Measurements from ENCODE around the gene EPN2.

Gene EPN2

DNA sequence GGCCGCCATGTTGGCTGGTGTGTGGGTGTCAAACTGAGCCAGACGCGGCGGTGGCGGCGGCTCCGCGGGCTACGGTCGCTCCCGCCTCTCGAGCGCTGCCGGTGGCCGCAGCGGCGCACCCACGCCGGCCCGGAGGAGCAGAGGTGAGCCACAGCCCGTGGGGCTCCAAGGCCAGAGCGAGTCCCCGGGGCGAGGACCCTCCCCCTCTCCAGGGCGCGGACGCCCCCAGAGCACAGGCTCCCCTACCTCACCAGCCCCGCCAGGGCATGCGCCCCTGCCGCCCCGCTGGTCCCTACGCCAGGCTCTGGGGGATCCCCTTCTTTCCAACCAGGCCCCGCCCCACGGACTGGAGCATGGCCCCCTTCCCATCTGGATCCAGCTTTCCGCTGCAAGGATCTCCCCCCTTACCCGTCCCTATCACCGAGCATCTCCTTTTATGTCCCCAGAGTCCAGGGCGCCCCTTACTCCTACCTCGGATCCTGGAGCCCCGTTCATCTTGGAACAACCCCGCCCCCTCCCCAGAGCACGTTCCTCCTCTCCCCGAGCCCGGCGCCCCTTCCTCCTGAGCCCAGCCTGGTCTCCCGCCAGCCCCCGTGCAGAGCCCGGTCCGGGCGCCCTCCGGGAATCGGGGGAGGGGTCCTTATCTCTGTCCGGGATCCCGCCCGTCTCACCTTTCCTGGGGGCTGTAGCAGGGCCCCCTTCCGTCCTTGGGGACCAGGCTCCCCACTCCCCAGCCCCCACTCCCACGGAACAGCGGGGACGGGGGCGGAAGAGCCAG is 412 bp downstream of the EPN2 start:
- peak; percentile 68 for DNase-seq (ENCODE audit: insufficient read length, low spot score)
- peak; percentile 95 for FAIRE-seq
- no peak for TF ChIP-seq SPI1 (IDR thresholded peaks at IDR 0.05; ENCODE audit: low read depth, low read length)
- TF ChIP-seq POU2F2 (IDR thresholded peaks at IDR 0.05; ENCODE audit: low read depth, low read length), result no peak
- TF ChIP-seq POLR2A (IDR thresholded peaks at IDR 0.05; ENCODE audit: low read depth, low read length), result no peak
- TF ChIP-seq POLR2AphosphoS5 (IDR thresholded peaks at IDR 0.05; ENCODE audit: low read depth, low read length), result no peak
- TF ChIP-seq TAF1 (IDR thresholded peaks at IDR 0.05; ENCODE audit: low read depth, low read length), result no peak
- TF ChIP-seq PAX5 (IDR thresholded peaks at IDR 0.05; ENCODE audit: insufficient read depth, low read length, severe bottlenecking), result no peak

- DNase-seq (ENCODE audit: insufficient read length, low spot score) (no peak), FAIRE-seq (no peak)
- TF ChIP-seq PAX5 (IDR thresholded peaks at IDR 0.05; ENCODE audit: insufficient read depth, low read length, severe bottlenecking) (no peak), SPI1 (IDR thresholded peaks at IDR 0.05; ENCODE audit: low read depth, low read length) (peak; percentile 14; the same call in 1 of the 2 replicates)
These were observed 970 bp downstream of the EPN2 start for GRCh38 chr17:19238167-19238505.

DNA sequence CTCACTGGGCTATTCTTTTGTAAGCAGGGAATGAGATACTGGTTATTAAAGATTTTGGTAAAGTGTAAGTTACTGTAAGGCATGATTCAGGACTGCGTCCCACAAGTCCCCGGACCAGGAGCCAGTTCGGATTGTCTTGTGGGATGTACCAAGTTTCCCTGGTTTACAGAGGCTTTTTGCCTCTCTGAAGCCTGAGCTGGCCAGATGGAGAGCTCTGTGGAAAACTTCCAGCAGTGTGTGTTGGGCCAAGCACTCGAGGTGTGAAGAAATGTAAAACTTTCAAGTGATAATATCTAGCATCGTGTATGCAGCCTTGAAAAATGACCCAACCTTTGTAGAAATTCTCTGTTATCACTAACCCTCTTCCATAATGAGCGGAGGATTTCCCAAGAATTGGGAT is 2.4 kb downstream of the EPN2 start:
- TF ChIP-seq TAF1 (IDR thresholded peaks at IDR 0.05; ENCODE audit: low read depth, low read length), result no peak
- no peak for TF ChIP-seq PAX5 (IDR thresholded peaks at IDR 0.05; ENCODE audit: insufficient read depth, low read length, severe bottlenecking)
- no peak for TF ChIP-seq POLR2AphosphoS5 (IDR thresholded peaks at IDR 0.05; ENCODE audit: low read depth, low read length)
- no peak for TF ChIP-seq POLR2A (IDR thresholded peaks at IDR 0.05; ENCODE audit: low read depth, low read length)
- FAIRE-seq (no peak), DNase-seq (ENCODE audit: insufficient read length, low spot score) (no peak)

GRCh38 chr17:19242323-19242722 is 5.2 kb downstream of the EPN2 start:
- DNase-seq (ENCODE audit: insufficient read length, low spot score) (no peak), FAIRE-seq (no peak)
- TF ChIP-seq PAX5 (IDR thresholded peaks at IDR 0.05; ENCODE audit: insufficient read depth, low read length, severe bottlenecking) (no peak), POLR2AphosphoS5 (IDR thresholded peaks at IDR 0.05; ENCODE audit: low read depth, low read length) (no peak), TAF1 (IDR thresholded peaks at IDR 0.05; ENCODE audit: low read depth, low read length) (no peak)

DNA sequence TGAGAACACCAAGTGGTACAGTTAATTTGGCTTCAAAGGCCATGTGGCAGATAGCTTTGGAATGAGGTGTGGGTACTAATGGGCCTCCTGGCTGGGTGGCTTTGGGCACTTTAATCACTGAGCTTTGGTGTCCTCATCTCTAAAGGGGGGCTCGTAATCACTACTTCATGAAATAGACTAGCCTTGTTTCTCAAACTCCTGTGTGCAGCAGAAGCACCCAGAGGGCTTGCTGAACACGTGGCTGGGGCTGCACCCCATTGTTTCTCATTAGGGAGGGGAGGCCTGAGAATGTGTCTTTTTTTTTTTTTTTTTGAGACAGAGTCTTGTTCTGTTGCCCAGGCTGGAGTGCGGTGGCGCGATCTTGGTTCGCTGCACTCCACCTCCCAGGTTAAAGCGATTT is 5.8 kb downstream of the EPN2 start:
- DNase-seq (ENCODE audit: insufficient read length, low spot score), result no peak
- no peak for TF ChIP-seq POLR2A (IDR thresholded peaks at IDR 0.05; ENCODE audit: low read depth, low read length)
- no peak for TF ChIP-seq PAX5 (IDR thresholded peaks at IDR 0.05; ENCODE audit: insufficient read depth, low read length, severe bottlenecking)
- TF ChIP-seq POLR2AphosphoS5 (IDR thresholded peaks at IDR 0.05; ENCODE audit: low read depth, low read length), result no peak
- no peak for TF ChIP-seq TAF1 (IDR thresholded peaks at IDR 0.05; ENCODE audit: low read depth, low read length)
- TF ChIP-seq POU2F2 (IDR thresholded peaks at IDR 0.05; ENCODE audit: low read depth, low read length), result no peak
- no peak for TF ChIP-seq SPI1 (IDR thresholded peaks at IDR 0.05; ENCODE audit: low read depth, low read length)
- FAIRE-seq, result no peak

DNA sequence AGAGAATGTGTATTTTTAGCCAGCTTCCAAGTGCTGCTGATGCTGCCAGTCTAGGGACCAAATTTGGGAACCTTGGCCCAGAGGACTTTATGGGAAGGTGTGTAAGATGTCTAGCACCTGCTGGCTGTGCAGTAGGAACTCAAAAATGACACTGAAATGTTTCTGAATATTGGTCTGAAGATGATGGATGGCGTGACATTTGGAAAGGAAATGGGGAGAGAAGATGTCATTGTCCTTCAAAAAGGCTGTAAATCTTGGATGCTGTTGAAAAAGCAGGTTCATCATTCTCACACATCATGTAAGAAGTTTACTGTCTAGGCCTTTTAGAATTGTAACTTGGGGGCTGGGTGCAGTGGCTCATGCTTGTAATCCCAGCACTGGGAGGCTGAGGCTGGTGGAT is 6.7 kb downstream of the EPN2 start:
- no peak for DNase-seq (ENCODE audit: insufficient read length, low spot score)
- TF ChIP-seq POLR2AphosphoS5 (IDR thresholded peaks at IDR 0.05; ENCODE audit: low read depth, low read length) (no peak), POLR2A (IDR thresholded peaks at IDR 0.05; ENCODE audit: low read depth, low read length) (no peak), SPI1 (IDR thresholded peaks at IDR 0.05; ENCODE audit: low read depth, low read length) (no peak), PAX5 (IDR thresholded peaks at IDR 0.05; ENCODE audit: insufficient read depth, low read length, severe bottlenecking) (no peak), POU2F2 (IDR thresholded peaks at IDR 0.05; ENCODE audit: low read depth, low read length) (no peak), TAF1 (IDR thresholded peaks at IDR 0.05; ENCODE audit: low read depth, low read length) (no peak)
- FAIRE-seq, result no peak

- no peak for FAIRE-seq
- no peak for TF ChIP-seq SPI1 (IDR thresholded peaks at IDR 0.05; ENCODE audit: low read depth, low read length)
- DNase-seq (ENCODE audit: insufficient read length, low spot score), result no peak
These were observed 7.2 kb downstream of the EPN2 start for GRCh38 chr17:19244357-19244756.

DNA sequence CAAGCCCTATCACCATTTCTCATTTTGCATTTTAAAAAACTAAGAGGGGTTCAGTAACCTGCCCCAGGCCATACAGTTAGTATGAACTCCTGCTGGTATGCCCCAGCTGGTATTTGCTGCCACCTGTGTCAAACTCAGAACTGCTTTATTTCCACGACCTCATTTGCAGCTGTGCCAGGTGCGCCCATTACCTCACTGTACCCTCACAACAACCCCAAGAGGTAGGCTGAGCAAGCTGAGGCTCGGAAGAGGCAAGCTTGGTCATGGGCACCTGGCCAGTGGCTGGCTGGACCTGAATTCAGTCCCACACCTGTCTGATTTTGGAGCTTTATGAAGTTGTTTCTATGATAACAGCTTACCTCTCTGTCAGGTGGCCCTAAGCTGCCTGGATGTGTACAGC is 7.6 kb downstream of the EPN2 start:
- TF ChIP-seq SPI1 (IDR thresholded peaks at IDR 0.05; ENCODE audit: low read depth, low read length) (no peak), POU2F2 (IDR thresholded peaks at IDR 0.05; ENCODE audit: low read depth, low read length) (no peak), POLR2A (IDR thresholded peaks at IDR 0.05; ENCODE audit: low read depth, low read length) (no peak), PAX5 (IDR thresholded peaks at IDR 0.05; ENCODE audit: insufficient read depth, low read length, severe bottlenecking) (no peak), TAF1 (IDR thresholded peaks at IDR 0.05; ENCODE audit: low read depth, low read length) (no peak)
- DNase-seq (ENCODE audit: insufficient read length, low spot score), result no peak
- no peak for FAIRE-seq

DNA sequence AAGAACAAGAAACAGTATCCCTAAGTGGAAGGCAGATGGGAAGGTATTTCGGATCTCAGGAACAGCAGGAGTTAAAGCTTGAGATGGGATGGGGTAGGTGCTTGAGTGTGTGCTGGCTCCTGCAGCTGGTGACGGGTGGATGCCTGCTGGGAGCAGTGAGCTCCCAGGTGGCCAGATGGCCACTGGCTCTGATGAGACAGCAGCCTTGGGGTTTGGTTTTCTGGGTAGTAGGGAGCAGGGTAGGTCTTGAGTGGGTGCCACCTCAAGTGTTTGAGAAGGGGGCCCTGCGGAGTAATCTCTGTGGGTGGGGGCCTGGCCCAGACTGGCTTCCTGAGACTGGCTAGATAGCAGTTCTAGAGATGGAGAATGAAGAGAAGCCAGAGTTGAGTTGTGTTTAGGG is 10.3 kb downstream of the EPN2 start:
- TF ChIP-seq PAX5 (IDR thresholded peaks at IDR 0.05; ENCODE audit: insufficient read depth, low read length, severe bottlenecking) (no peak), POU2F2 (IDR thresholded peaks at IDR 0.05; ENCODE audit: low read depth, low read length) (no peak), POLR2AphosphoS5 (IDR thresholded peaks at IDR 0.05; ENCODE audit: low read depth, low read length) (no peak), POLR2A (IDR thresholded peaks at IDR 0.05; ENCODE audit: low read depth, low read length) (no peak), SPI1 (IDR thresholded peaks at IDR 0.05; ENCODE audit: low read depth, low read length) (no peak), TAF1 (IDR thresholded peaks at IDR 0.05; ENCODE audit: low read depth, low read length) (no peak)
- no peak for DNase-seq (ENCODE audit: insufficient read length, low spot score)
- FAIRE-seq, result no peak

DNA sequence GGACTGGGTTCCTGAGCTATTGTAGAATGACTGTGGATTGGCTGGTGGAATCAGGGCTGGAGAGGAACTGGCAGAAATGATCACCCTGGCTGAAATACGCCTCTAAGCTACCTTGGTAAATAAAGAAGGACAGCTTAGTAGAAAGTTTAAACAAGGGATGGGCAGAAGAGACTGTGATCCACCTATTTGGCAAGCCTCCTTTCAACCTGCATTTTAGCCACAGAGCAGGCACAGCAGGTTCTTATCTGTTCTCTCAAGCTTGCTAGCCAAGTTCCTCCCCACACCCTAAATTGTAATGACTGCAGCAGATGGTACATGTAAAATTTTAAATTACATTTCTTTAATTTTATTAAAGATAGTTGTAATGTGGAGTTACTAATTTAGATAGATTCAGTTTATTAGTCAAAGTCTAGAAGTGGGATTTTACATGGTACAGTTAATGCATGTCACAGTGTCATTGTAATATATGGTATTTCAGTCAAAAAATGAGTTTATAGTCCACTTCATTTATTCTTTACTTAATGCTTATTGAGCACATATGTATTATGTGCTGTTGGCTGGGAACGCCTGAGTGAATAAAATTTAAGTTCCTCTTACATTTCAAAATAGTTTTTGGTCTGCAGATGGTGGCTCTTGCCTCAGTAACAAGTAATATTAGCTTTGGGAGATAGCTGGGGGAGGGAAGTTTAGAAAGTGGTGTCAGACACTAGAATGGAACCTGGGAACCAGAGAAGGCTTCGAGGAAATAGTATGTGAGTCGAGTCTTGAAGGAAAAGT is 11.2 kb downstream of the EPN2 start:
- TF ChIP-seq POU2F2 (IDR thresholded peaks at IDR 0.05; ENCODE audit: low read depth, low read length), result no peak
- no peak for TF ChIP-seq POLR2AphosphoS5 (IDR thresholded peaks at IDR 0.05; ENCODE audit: low read depth, low read length)
- TF ChIP-seq PAX5 (IDR thresholded peaks at IDR 0.05; ENCODE audit: insufficient read depth, low read length, severe bottlenecking), result no peak
- no peak for TF ChIP-seq POLR2A (IDR thresholded peaks at IDR 0.05; ENCODE audit: low read depth, low read length)
- TF ChIP-seq SPI1 (IDR thresholded peaks at IDR 0.05; ENCODE audit: low read depth, low read length), result no peak
- TF ChIP-seq TAF1 (IDR thresholded peaks at IDR 0.05; ENCODE audit: low read depth, low read length), result no peak
- no peak for DNase-seq (ENCODE audit: insufficient read length, low spot score)
- peak; percentile 66 for FAIRE-seq

All from GM12891 (cell line).